Suprapubic skin (tissue), 4 donors: ENCODE measurements around the gene SEC14L1. TPM values are rescaled to one million over a fixed set of nuclear protein-coding genes. Genes with fewer than 3 reads are reported as not detected.

Source experiments
- DNase-seq, 2 donors: peaks; one replicate each; pipeline ENCODE4 v3.0.0-alpha.2; 2019; ENCODE audit warnings: low spot score in 2 of 2
- H3K27ac ChIP-seq: fragments of 200-600 bp; sonication (generic); one replicate; pipeline ENCODE4 v1.5.1; 2019
- H3K27me3 ChIP-seq: fragments of 200-600 bp; sonication (generic); one replicate; pipeline ENCODE4 v1.5.1; 2019
- H3K36me3 ChIP-seq: fragments of 200-600 bp; sonication (generic); one replicate; pipeline ENCODE4 v1.5.1; 2019
- H3K4me1 ChIP-seq: fragments of 200-600 bp; sonication (generic); one replicate; pipeline ENCODE4 v1.5.1; 2019
- H3K4me3 ChIP-seq: fragments of 200-600 bp; sonication (generic); one replicate; pipeline ENCODE4 v1.5.1; 2019; ENCODE audit warnings: mild to moderate bottlenecking
- H3K9me3 ChIP-seq: fragments of 200-600 bp; sonication (generic); one replicate; pipeline ENCODE4 v1.5.1; 2019
- CTCF ChIP-seq, 2 donors: fragments of 200-600 bp in 1 of 2; fragments of 450-650 bp in 1 of 2; sonication (generic) in 1 of 2; IDR thresholded peaks; one replicate each; pipeline ENCODE4 v1.5.1; 2016 to 2019; ENCODE audit warnings: antibody characterized with exemption in 2 of 2, mild to moderate bottlenecking in 1 of 2, moderate library complexity in 1 of 2
- EP300 ChIP-seq: sonication (generic); formaldehyde crosslinking; IDR thresholded peaks from one replicate; pipeline ENCODE4 v1.6.1; 2017; ENCODE audit warnings: antibody characterized with exemption
- POLR2A ChIP-seq, 2 donors: fragments of 450-650 bp; IDR thresholded peaks; one replicate each; pipeline ENCODE4 v1.6.1; 2017; ENCODE audit warnings: antibody characterized with exemption in 2 of 2, mild to moderate bottlenecking in 2 of 2, moderate library complexity in 2 of 2
- POLR2AphosphoS5 ChIP-seq, 3 donors: sonication (generic); formaldehyde crosslinking; IDR thresholded peaks; one replicate each; pipeline ENCODE4 v1.6.1; 2017; ENCODE audit warnings: antibody characterized with exemption in 3 of 3
- whole genome bisulfite sequencing: methylation state at CpG from one replicate; pipeline ENCODE4 v1.1.5; 2018; 5-methylcytosine and 5-hydroxymethylcytosine counted together
- total RNA-seq, 4 donors: library from RNA; depleted of rRNA; stranded (reverse); fragments of >200 nt; gene quantifications; one replicate each; pipeline ENCODE4 v1.1.0, GENCODE V29; 2016

The SEC14L1 gene
- total RNA-seq, 4 donors from 2014 or later, result 35.5 to 87.3 (median 51.6) TPM

GRCh38 chr17:77233127-77233526 lies 92.4 kb downstream of the SEC14L1 start:
- Histone ChIP-seq H3K27ac (no peak overlapping the region), H3K9me3 (no peaks in the 10 kb centered on the region), H3K36me3 (no peaks in the 10 kb centered on the region), H3K27me3 (no peaks in the 10 kb centered on the region), H3K4me1 (peaks cover 19% of the 10 kb centered on the region), H3K4me3 (no peak overlapping the region)
- 96% methylated on average over 10 of the region's 10 CpGs for WGBS
- no peak for DNase-seq
- TF ChIP-seq CTCF (IDR thresholded peaks at IDR 0.05) (no peak), POLR2AphosphoS5 (IDR thresholded peaks at IDR 0.05) (no peak)

- Histone ChIP-seq H3K9me3 (no peaks in the 10 kb centered on the region), H3K36me3 (no peaks in the 10 kb centered on the region), H3K4me3 (no peak overlapping the region), H3K27me3 (no peaks in the 10 kb centered on the region), H3K27ac (no peak overlapping the region), H3K4me1 (peaks cover 19% of the 10 kb centered on the region)
- no peak for TF ChIP-seq CTCF (IDR thresholded peaks at IDR 0.05)
- no peak for TF ChIP-seq POLR2AphosphoS5 (IDR thresholded peaks at IDR 0.05)
- TF ChIP-seq POLR2A (IDR thresholded peaks at IDR 0.05), result no peak
- TF ChIP-seq EP300, result no peak
- DNase-seq, result no peak
- WGBS, result 80% methylated on average over 21 of the region's 21 CpGs
Measured at GRCh38 chr17:77233635-77234334, 93.0 kb downstream of the SEC14L1 start.

- no peaks in the 10 kb centered on the region for H3K36me3 ChIP-seq
- H3K4me1 ChIP-seq, result peaks cover 19% of the 10 kb centered on the region
- H3K9me3 ChIP-seq, result no peaks in the 10 kb centered on the region
- H3K4me3 ChIP-seq, result no peak overlapping the region
- 80% methylated on average over 6 of the region's 9 CpGs for WGBS
- no peak for DNase-seq
- no peaks in the 10 kb centered on the region for H3K27me3 ChIP-seq
- H3K27ac ChIP-seq, result peak overlapping the region; percentile 69
- TF ChIP-seq POLR2A (IDR thresholded peaks at IDR 0.05) (no peak), EP300 (no peak), CTCF (IDR thresholded peaks at IDR 0.05) (no peak)
Measured at GRCh38 chr17:77234695-77235094, 93.9 kb downstream of the SEC14L1 start.

- 19% methylated on average over 15 of the region's 15 CpGs for WGBS
- H3K4me3 ChIP-seq, result peak overlapping the region; percentile 29
Measured at GRCh38 chr17:77235370-77235941, 94.7 kb downstream of the SEC14L1 start.

More at GRCh38 chr17:77235370-77235941, 94.7 kb downstream of the SEC14L1 start:
- no peak for TF ChIP-seq POLR2A (IDR thresholded peaks at IDR 0.05)
- TF ChIP-seq EP300, result no peak
- no peak for TF ChIP-seq CTCF (IDR thresholded peaks at IDR 0.05)
- TF ChIP-seq POLR2AphosphoS5 (IDR thresholded peaks at IDR 0.05), result no peak
- DNase-seq, result no peak
- Histone ChIP-seq H3K9me3 (no peaks in the 10 kb centered on the region), H3K27ac (peak overlapping the region; percentile 69), H3K27me3 (no peaks in the 10 kb centered on the region), H3K36me3 (no peaks in the 10 kb centered on the region), H3K4me1 (peaks cover 19% of the 10 kb centered on the region)
